Cardiac fibroblast (primary cell): ENCODE measurements around the gene PRKN.

Source experiments
- DNase-seq, 2 donors: peaks; one replicate each; pipeline versions ENCODE4 v3.0.0 to v3.0.0-alpha.2; 2010; ENCODE audit warnings: low read depth in 2 of 2
- H3K4me3 ChIP-seq, 2 donors: replicated peaks in 1 of 2; 1 replicate in 1 of 2; 2 replicates in 1 of 2; pipeline ENCODE4 v1.5.1; 2011; ENCODE audit warnings: low read depth in 2 of 2, low read length in 2 of 2, mild to moderate bottlenecking in 2 of 2, moderate library complexity in 1 of 2
- TF ChIP-seq, protein P1 (sequence below): IDR thresholded peaks from one replicate; pipeline ENCODE4 v1.5.1; 2011; ENCODE audit warnings: low read depth, mild to moderate bottlenecking, low read length, inconsistent platforms

PRKN gene

DNA sequence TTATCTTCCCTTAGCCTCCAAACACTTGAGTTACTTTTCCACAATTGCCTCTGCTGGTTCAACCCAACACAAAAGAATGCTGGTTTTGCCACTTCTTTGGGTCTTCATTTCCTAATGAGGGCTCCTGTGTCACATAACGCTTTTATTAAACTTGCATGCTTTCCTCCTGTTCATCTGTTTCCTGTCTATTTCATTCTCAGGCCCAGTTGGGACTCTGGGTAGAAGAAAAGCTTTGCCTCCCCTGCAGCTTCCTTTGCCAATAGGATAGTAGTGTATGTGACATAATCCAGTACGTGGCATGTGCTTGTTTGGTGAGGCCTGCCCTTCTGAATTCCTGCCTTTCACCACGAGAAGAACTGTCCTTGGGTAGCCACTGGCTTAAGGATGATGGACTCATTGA lies 924.4 kb downstream of the PRKN start:
- H3K4me3 ChIP-seq, result no peak overlapping the region
- DNase-seq, result no peak
- TF ChIP-seq, protein P1, sequence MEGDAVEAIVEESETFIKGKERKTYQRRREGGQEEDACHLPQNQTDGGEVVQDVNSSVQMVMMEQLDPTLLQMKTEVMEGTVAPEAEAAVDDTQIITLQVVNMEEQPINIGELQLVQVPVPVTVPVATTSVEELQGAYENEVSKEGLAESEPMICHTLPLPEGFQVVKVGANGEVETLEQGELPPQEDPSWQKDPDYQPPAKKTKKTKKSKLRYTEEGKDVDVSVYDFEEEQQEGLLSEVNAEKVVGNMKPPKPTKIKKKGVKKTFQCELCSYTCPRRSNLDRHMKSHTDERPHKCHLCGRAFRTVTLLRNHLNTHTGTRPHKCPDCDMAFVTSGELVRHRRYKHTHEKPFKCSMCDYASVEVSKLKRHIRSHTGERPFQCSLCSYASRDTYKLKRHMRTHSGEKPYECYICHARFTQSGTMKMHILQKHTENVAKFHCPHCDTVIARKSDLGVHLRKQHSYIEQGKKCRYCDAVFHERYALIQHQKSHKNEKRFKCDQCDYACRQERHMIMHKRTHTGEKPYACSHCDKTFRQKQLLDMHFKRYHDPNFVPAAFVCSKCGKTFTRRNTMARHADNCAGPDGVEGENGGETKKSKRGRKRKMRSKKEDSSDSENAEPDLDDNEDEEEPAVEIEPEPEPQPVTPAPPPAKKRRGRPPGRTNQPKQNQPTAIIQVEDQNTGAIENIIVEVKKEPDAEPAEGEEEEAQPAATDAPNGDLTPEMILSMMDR, result no peak

DNA sequence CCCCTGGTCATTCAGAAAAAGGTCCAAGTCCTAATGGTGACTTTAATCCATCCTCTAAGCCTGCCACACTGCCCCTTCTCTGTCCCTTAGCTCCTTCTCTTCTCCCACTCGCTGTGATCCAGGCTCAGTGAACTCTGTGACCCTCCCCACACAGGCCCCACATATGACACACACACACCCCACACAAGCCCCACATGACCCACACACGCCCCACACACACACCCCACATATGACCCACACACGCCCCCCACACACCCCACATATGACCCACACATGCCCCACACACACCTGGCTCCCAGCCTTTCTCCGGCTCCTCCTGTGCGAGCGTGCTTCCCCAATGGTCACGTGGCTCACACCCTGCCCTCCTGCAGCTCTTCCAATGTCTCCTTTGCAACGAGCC lies 925.3 kb downstream of the PRKN start:
- no peak for DNase-seq
- TF ChIP-seq, protein P1, result no peak
- H3K4me3 ChIP-seq, result no peak overlapping the region

GRCh38 chr6:161798844-161799394 lies 928.6 kb downstream of the PRKN start:
- DNase-seq, result no peak
- TF ChIP-seq, protein P1, result no peak
- no peak overlapping the region for H3K4me3 ChIP-seq

DNA sequence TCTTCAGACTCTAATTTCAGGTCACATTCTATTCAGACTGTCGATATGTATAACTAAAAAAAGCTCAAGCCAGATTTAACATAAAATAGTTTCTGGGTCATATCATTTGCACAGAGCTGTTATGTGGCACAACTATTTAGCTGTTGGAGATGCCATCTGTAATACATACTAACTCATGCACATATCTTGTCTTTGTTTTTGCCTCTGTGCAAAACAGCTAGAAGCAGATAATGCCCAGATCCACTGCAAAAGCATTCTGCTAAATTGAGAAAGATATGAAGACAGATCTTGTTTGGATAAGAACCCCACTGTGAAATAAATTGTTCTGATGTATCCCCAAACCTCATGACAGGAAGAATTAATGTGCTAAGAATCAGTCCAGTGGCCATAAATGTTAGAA lies 930.9 kb downstream of the PRKN start:
- H3K4me3 ChIP-seq, result no peak overlapping the region
- TF ChIP-seq, protein P1, result no peak
- no peak for DNase-seq

DNA sequence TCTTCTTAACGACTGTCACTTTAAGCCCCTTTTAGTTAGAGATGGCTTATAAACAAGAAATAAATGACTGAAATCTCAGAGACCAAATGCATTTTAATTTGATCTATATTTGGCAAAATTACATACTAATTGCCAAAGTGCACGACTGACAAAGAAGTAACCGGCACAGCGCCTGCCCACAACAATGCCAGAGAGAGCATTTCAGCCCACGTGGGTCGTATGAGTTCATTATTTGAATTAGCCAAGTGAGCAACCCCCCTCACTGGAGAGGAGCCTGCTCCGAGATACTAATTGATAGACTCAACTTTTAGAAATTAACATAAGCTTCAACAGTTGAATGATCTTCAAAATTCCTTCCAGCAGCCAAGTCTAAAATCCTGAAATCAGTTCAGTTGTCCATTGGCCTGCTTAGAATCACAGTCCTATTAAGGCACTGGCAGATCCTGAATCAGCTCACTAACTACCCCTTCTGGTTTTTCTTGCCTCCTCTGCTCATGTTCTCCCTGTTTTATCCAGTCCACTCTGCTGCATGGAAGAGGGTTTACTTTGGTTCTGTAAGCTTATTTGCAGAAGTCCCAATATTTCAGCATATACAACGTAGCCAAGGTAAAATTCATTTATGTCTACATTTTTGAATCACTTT lies 934.6 kb downstream of the PRKN start:
- TF ChIP-seq, protein P1, result no peak
- no peak for DNase-seq
- no peak overlapping the region for H3K4me3 ChIP-seq

GRCh38 chr6:161788531-161788930 lies 939.0 kb downstream of the PRKN start:
- H3K4me3 ChIP-seq, result no peak overlapping the region
- TF ChIP-seq, protein P1, result no peak
- no peak for DNase-seq

DNA sequence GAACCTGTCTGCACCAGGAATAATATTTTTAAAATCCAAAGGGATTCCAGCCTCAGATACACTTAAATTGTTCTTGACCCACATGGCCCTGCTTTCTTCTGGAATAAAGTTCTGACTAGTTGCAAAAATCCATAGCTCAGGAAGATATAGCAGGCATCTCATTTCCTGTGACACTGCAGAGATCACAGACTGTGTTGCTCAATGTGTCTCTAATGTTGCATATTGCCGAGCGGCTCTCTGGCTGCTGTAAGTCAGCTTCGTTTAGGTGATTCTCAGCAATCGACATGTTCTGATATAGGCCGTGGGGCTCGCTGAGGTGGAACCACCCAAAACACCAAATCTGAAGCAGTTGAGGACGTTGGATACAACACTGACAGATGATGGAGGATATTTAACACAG lies 955.4 kb downstream of the PRKN start:
- DNase-seq, result no peak
- TF ChIP-seq, protein P1, result no peak

More for the DNA sequence above, 955.4 kb downstream of the PRKN start:
- H3K4me3 ChIP-seq, result no peak overlapping the region
